ENCODE data around the gene ABCB9.

- no peak for TF ChIP-seq CTCF (IDR thresholded peaks at IDR 0.05; ENCODE audit: insufficient read depth, low read depth, low read length)
- no peak for TF ChIP-seq EZH2 (IDR thresholded peaks at IDR 0.05; ENCODE audit: insufficient read depth, low read length)
Observed at GRCh38 chr12:122978507-122978955, 12.3 kb upstream of the ABCB9 start.
